GM19455 (cell line): ENCODE measurements around the gene PRKN.
"Not testable (repeated sequence)": the region's sequence is repeated elsewhere in the genome, so short reads cannot be mapped to it uniquely, and the experiment has no call there.

Experiments
- ATAC-seq: cut with Tn5 transposase; IDR thresholded peaks from one replicate; pipeline ENCODE4 v1.9.1; 2021; ENCODE audit not compliant: unreplicated experiment

Gene PRKN

DNA sequence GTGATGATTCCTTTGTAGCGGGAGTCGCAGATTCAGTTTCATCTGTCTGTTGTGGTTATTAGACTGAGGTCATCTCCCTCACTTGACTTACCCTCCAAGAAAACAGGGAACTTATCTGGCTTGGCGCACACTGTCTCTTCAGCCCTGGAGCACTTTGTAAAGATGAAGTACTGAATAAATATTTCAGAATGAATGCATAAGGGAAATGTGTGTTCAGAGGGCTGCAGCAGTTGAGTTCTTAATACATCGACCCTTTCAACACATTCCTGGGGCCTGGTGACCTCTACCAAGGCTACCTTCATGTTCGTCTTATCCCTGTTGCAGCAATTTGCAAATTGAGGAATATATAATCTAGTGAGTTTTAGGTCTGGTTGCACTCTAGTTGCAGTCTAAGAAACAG, 801.2 kb downstream of the PRKN start:
- no peak for ATAC-seq

DNA sequence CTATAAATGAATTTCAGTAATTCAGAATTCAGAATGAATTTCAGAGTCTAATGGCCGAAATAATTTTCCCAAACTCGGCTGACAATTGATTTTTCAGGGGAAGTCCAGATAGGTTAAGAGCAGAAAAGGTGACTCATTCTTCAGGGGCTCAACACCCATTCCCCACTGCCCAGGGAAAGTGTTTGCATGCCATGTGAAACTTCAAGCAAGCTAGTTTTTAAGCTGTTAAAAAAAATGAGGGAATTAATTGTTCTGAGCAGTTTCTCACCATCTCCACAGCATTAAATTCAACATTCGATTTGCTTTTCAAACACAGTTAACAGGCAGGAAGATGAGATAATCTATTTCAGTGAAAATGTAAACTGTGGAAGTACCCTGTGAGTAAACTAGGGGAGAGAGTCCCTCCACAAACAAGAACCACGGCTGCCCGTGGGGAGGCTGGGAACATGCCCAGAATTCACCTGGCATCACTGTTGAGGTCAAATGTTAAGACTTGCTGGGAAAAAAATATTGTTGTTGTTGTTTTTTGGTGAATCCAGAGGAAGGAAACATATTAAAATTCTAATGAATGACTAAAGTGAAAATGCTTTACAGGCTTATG, 803.0 kb downstream of the PRKN start:
- no peak for ATAC-seq

DNA sequence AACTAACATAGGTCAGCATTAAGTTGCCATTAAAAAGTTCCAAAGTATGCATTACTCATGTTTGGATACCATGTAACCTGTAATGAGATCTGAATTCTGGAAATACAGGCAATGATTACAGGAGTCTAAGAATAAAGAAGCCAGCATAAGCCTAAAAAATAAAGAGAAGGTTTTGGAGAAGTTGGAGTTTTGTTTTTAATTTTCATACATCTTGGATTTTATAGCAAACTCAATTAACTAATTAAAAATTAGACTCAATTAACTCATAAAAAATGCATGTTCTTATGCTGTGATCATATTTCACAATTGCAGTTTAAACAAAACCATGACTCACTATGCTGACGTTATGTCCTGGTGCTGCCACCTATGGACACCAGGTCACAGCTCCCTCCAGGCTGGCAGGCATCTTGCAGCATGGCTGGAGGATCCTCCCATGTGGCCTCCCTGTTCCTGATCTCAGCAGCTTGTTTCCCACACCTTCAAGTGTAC, 804.9 kb downstream of the PRKN start:
- no peak for ATAC-seq

DNA sequence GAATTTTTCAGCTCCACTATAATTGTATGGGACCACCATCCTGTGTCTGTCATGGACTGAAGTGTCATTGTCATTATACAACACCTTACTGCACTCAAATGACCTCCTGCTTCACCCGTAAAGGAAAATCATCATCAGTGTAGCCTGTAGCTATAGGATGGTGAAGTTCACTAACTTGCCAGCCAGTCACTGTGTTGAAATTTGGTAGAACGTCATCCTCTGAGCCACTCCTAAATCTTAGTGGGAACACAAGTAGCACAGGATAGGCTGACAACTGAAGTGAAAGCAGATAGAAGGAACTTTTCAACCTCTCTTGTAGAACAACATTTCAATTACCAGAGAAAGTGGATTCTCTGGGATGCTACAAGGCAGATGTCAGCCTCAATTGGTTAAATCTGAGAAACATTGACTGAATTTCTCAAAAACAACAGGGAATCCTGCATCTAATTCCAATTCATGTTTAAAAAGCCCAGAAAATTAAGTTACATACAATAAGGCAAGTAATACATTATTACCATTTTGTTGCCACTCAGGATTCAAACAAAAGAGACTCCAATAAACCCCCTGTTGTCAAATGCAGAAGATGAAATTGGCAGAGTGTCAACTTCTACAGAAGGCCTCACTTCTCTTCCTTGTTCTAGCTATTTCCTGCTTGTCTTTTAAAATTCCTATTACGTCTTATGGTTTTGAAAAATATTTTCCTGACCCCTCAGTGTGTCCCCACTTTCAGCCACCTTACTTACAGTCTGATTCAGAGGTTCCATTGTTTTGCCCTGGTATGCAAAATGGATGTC, 805.8 kb downstream of the PRKN start:
- ATAC-seq: no peak

DNA sequence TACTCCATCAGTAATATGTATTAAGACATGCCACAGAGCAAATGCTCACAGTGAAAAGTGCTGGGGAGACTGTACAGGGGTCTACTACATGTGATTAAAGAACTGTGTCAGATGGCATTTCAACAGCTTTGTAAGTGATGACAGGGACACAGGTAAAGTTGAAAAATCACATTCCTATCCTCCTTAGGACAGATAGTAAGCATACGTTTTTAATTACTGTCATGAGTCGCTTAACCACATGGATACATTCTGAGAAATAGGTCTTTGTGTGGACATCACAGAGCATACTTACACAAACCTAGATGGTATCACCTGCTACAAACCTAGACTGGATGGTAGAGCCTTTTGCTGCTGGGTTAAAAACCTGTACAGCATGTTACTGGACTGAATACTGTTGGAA, 807.9 kb downstream of the PRKN start:
- ATAC-seq: no peak

DNA sequence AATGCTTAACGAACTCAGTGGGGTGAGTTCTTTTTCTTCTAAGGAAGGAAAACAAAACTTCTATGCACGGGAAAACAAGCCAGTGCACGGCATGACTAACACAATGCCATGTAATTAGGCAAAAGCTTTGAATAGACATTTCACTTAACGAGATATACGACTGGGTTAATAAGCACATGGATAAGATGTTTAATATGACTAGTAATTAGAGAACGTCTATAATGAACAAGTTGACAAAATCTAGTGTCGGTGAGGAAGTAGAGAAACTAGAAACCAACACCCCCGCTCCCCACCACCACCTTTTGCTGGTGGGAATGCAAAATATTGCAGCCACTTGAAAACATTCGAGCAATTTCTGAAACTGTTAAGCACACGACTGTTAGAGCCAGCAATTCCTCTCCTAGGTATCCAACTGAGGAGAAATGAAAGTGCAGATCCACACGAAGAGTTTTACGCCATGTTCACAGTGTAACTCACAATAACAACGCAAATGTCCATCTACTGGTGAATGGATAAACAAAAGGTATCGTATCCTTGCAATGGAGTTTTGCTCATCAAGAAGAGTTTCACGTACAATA, 808.8 kb downstream of the PRKN start:
- no peak for ATAC-seq

DNA sequence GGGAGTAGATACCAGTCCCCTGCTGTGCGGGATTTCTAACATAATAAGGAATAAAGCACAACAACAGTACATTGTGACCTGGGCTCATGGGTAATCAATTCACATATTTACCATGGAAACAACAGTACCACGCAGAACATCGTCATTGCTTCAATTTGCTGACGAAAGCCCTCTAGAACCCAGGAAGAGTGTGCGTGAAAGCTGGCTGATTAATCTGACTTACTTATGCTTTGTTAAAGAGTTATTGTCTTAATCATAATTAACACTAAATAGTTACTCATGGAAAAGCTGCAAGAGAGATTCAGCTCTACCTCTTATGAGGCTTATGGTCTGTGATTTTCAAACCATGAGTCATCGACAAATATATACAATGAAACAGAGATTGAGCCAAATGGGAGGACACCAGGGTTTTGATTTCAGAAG, 809.4 kb downstream of the PRKN start:
- no peak for ATAC-seq

DNA sequence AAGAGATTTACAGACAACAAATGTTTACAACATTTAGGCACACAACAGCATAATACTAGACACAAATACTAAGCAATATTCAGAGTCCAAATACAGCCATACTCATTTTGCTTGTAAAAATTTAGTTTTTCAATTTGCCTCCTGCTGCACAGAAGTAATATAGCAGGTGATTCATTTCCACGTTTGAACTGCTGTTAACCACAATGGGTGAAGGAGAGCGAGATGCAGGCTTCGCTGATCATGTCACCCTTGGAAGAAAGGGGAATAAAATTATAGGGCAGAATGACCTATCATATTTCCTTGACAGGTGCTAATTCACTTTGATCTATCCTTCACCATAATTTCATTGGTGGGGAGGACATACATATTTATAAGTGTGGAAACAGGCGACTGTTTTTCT, 809.9 kb downstream of the PRKN start:
- ATAC-seq: no peak

DNA sequence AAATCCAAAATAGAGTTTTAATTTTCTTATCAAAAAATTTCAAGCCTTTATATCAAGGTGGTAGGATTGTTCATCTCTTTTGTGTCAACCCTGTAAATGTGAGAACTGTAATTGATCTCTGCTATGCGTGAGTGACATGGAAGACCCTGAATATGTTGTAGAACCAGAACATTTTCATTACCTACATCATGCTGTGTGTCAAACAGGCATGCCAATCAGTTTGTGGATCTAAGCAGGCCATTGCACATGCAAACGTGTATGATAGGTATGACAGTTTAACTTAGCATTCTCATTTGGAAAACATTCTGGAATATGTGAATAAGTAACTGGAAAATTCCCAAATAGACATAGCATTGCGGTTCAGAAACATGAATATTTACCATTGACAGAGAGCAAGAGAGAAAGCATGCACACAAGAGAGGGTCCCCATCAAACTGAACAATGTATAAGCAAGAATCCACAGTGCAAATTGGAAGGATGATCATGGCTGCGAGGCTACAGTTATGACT, 812.1 kb downstream of the PRKN start:
- no peak for ATAC-seq

DNA sequence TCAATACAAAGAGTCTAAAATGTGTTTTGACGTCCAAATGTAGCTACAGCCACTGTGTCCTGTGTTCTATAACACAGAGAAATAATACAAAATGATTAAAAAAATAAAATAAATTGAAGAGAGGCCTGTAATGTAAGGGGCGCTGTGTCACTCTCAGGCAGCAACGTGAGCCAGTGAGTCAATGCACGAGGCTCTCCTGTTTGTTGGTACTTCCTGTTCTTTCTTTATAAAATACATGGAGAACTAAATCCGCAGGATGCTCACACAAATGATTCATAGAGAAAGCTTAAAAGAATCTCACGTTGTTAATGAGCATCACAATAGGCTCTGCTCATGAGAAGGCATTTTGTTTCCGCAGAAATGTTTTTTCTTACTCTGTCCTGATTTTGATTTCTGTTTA, 818.7 kb downstream of the PRKN start:
- no peak for ATAC-seq

DNA sequence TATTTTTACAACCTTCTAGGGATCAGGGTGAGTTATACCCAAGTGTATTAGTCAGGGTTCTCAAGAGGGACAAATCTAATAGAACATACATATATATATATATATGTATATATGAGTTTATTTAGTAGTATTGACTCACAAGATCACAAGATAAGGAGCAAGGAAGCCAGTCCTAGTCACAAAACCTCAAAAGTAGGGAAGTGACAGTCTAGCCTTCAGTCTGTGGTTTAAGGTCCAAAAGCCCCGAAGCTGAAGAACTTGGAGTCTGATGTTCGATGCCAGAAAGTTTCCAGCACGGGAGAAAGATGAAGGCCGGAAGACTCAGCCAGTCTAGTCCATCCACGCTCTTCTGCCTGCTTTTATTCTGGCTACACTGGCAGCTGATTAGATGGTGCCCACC, 821.0 kb downstream of the PRKN start:
- ATAC-seq: no peak

DNA sequence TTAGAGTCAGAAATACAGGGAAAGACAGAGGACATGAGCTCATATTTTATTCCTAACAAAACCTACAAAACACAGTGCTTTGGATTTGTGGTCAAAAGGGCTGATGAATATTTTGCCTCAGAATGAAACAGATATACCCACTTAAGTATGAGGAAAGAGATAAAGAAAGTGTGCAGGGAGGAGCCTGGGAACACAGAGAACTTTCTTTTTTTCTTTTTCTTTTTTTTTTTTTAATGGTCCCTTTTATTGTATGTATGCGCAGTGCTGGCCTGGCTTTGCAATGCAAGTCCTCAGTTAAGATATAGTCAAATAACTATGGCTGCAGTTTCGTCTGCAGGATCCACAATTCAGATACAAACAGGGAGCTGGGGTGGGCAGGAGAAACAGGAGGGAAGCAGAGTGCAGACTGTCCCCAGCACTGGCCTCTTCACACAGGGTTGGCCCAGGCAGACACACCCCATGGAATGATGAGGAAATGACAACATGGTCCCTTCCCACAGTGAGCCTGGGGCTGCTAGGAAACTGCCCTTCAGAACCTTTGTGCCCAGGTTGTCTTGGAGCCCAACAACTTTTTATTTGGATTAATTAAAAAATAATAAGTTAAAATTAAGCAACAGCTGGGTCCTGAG, 823.9 kb downstream of the PRKN start:
- ATAC-seq: no peak

DNA sequence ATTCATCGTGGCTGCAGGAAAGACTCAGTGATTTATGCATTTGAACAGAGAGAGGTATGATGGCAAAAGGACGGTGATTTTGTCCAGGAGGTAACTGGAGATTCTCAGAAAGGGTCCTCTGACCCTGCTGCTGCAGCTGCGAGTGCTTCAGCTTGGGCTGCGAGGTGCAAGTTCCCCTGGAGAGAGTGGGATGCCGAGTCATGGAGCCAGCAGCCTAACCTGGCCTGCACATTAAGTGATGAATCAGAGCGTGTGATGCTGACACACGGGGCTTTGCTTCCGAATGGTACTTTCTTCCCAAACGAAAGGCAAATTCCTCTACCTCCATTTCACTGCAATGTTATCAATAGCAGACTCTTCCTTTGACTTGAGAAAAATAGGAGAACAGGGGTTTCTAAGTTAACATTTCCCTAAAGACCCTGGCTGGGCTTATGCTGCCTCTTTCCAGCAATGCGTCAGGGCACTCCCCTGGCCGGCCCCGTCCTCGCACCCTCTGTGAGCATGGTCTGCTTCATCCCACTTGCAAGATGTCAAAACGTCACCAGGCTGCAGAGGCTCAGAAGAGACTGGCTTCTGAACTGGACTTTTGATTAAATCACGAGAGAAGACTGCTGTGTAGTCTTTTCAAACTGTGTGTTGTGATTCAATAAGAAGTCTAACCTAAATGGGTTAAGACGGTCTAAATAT, 825.7 kb downstream of the PRKN start:
- ATAC-seq: no peak

DNA sequence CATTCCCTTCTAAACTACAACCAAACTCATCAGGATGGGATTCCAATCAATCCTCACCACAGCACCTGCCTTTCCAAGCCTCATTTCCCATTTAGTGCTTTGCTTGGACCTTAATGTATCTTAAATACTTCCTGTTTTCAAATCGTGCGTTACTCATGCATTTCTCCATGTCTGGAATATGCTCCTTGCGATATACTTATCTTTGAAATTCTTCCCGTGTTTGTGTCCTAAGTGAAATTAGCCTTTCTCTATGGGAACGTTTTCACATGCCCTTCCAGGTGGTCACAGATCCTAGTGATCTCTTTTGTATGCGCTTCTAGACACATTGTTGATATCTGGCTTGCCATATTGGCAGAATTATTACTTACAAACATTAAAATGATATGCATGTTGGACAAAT, 833.1 kb downstream of the PRKN start:
- ATAC-seq: no peak

DNA sequence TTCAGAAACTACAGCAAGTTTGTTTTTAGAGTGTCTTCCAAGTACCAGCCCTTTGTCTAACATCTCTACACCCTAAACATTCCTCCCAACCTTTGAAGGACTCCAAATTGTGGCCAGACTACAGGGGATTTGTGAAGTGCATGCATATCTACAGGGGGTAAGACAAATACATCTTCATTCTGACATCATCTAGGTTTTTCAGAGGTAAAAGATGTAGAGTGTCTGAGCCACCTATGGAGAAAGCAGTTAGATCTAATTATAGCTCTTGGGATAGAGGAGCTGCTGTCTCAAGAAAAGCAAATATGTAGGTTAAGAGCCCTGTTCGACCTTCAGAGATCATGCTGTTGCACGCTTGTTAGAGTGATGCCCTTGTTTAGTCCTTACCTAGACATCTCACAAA, 836.0 kb downstream of the PRKN start:
- ATAC-seq: no peak

DNA sequence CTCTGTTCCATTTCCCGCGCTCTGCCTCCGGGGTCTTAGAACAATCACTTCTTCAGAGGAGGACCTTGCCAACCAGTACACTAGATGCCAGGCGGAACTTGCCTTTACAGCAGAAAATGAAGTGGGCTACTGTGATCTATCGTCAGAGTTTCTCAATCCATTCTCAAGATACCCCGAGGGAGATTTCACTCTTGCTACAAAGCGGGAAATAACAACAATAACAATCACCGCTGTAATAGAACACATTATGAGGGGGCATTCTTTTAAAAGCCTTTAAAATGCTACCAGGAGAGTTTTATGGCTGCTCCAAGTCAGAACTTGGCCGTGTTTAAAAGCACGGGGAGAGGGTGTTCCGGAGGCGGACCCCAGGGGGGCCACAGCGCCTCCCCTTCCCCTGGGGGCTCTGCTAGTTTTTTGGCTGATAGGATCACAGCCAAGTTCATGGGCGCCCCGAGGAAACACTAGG, 836.7 kb downstream of the PRKN start:
- no peak for ATAC-seq

DNA sequence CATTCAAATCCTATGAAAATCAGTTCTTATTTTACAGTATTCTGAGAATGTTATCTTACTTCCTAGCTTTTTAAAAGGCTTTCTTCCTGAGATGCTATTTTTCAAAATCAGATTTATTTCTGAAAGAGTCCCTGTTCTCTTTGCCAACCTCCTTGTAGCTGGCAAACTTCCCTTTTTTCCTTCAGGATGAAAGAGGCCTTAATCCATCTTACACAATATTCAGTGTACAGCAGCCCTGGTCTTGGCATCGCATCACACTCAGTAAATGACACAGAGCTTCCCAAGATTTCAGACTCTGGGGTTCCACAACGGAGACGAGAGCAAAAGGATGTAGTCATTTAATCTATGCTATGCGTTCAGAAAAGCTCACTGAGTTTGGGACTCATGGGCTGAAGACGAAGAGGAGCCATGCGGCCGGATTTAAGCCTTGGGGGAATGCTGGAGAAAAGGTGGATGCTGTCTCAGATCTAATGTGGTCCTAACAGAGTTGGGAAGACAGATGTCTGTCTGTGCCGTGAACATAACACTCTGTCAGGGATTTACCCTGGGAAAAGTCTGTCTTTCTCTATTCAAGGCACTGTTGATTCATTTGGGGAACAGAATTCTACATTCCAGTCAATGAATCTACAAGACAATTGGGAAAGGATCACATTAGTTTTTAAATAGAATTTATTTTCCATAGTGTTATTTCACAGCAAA, 837.3 kb downstream of the PRKN start:
- ATAC-seq: no peak

DNA sequence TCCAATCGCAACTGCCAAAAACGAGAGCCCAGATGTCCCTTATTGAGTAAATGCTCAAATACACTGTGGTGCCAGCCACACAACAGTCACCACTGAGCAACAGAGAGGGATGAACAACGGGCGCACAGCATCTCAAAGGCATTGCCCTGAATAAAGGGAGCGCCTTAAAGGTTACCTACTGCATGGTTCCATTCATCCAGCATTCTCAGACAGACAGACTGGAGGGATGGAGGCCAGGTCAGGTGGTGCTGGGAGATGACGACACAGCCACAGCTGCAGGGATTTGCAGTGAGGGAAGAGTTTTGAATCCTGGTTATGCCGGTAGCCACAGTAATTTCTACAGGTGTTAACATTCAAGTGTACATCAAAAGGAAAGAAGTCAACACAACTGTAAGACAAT, 838.2 kb downstream of the PRKN start:
- ATAC-seq: no peak

DNA sequence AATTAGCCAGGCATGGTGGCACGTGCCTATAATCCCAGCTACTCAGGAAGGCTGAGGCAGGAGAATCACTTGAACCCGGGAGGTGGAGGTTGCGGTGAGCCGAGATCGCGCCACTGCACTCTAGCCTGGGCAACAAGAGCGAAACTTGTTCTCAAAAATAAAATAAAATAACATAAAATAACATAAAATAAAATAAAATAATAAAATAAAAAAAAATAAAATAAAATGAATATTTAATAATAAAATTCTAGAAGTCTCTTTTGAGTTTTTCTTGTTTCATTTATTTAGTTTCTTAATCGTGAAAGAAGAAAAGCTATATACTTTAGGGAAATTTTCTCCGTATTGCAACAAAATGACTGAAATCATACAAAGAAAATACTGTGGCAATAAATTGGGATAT, 841.0 kb downstream of the PRKN start:
- ATAC-seq: not testable (repeated sequence)

DNA sequence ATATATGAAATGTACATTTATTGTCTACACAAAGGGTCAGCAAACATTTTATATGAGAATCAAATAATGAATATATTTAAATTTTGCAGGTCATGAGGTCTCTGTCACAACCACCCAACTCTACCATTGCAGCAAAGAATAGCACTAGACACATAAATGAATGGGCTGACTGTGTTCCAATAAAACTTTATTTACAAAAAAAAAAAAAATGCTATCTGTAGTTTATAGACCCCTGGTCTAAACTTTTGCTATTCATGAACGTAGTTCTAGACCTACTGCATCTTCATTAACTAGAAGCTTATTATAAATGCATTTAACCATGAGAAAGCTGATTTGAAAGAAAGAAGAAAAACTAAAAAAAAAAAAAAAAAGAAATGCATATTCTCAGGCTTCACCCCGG, 842.8 kb downstream of the PRKN start:
- no peak for ATAC-seq
